Stimulated activated CD4-positive, alpha-beta T cell treated with anti-CD3 and anti-CD28 coated beads, Interleukin-4, amount 100 ng/mL, for 48 hours (primary cell): Measurements from ENCODE around the gene RGS21.
"Not testable (repeated sequence)": the region's sequence is repeated elsewhere in the genome, so short reads cannot be mapped to it uniquely, and the experiment has no call there.

ENCODE experiments used
- DNase-seq, 2 donors: peaks; one replicate each; pipeline ENCODE4 v3.0.0-alpha.2; 2020; ENCODE audit warnings: low read depth in 2 of 2

The RGS21 gene

GRCh38 chr1:192316942-192317450, at the start of gene RGS21:
TSS of gene RGS21 (plus strand) at chr1:192316992. CDS start at chr1:192343037, 26,045 bp downstream.
- no peak for DNase-seq

- DNase-seq = no peak
Measured at GRCh38 chr1:192268468-192269052, 48.2 kb upstream of the RGS21 start.

- no peak for DNase-seq
Measured at GRCh38 chr1:192270398-192270797, 46.4 kb upstream of the RGS21 start.

GRCh38 chr1:192272732-192273131, 44.1 kb upstream of the RGS21 start:
- no peak for DNase-seq

- DNase-seq = no peak
Measured at GRCh38 chr1:192274588-192274987, 42.2 kb upstream of the RGS21 start.

GRCh38 chr1:192277635-192278034, 39.2 kb upstream of the RGS21 start:
- DNase-seq = no peak

GRCh38 chr1:192284927-192285326, 31.9 kb upstream of the RGS21 start:
- no peak for DNase-seq

GRCh38 chr1:192303029-192303428, 13.8 kb upstream of the RGS21 start:
- no peak for DNase-seq

GRCh38 chr1:192308314-192308713, 8.5 kb upstream of the RGS21 start:
- not testable (repeated sequence) for DNase-seq

- DNase-seq = no peak
Measured at GRCh38 chr1:192311281-192311680, 5.5 kb upstream of the RGS21 start.

GRCh38 chr1:192327997-192328396, 11.2 kb downstream of the RGS21 start:
- no peak for DNase-seq

GRCh38 chr1:192342842-192343241, 26.1 kb downstream of the RGS21 start:
- DNase-seq = no peak

- DNase-seq = no peak
Measured at GRCh38 chr1:192343344-192343743, 26.6 kb downstream of the RGS21 start.

GRCh38 chr1:192349314-192349713, 32.5 kb downstream of the RGS21 start:
- no peak for DNase-seq

- DNase-seq = no peak
Measured at GRCh38 chr1:192350356-192350755, 33.6 kb downstream of the RGS21 start.

- no peak for DNase-seq
Measured at GRCh38 chr1:192351550-192351949, 34.8 kb downstream of the RGS21 start.

- no peak for DNase-seq
Measured at GRCh38 chr1:192357924-192358323, 41.1 kb downstream of the RGS21 start.

GRCh38 chr1:192358402-192358801, 41.6 kb downstream of the RGS21 start:
- DNase-seq = no peak

- no peak for DNase-seq
Measured at GRCh38 chr1:192358822-192359221, 42.0 kb downstream of the RGS21 start.

GRCh38 chr1:192363177-192363576, 46.4 kb downstream of the RGS21 start:
- no peak for DNase-seq

GRCh38 chr1:192367436-192367835, 50.6 kb downstream of the RGS21 start:
- no peak for DNase-seq

- no peak for DNase-seq
Measured at GRCh38 chr1:192375306-192375705, 58.5 kb downstream of the RGS21 start.

GRCh38 chr1:192376374-192376773, 59.6 kb downstream of the RGS21 start:
- DNase-seq = no peak

- no peak for DNase-seq
Measured at GRCh38 chr1:192378276-192378675, 61.5 kb downstream of the RGS21 start.
